HEK293 (cell line): Measurements from ENCODE around the gene ADGRF1.

Experiments
- GLI4 ChIP-seq: fragments of 450-650 bp; formaldehyde crosslinking; IDR thresholded peaks from 2 replicates; pipeline ENCODE4 v1.5.1; 2016; ENCODE audit warnings: missing biosample characterization, missing genetic modification characterization
- MZF1 ChIP-seq: fragments of 450-650 bp; formaldehyde crosslinking; IDR thresholded peaks from 2 replicates; pipeline ENCODE4 v1.5.1; 2017; ENCODE audit warnings: missing biosample characterization, missing genetic modification characterization, borderline replicate concordance
- SP2 ChIP-seq: fragments of 450-650 bp; formaldehyde crosslinking; IDR thresholded peaks from 2 replicates; pipeline ENCODE4 v1.5.1; 2016; ENCODE audit warnings: missing biosample characterization, missing genetic modification characterization
- TCF7L2 ChIP-seq: IDR thresholded peaks from 2 replicates; pipeline ENCODE4 v1.6.1; 2011; ENCODE audit warnings: low read depth, mild to moderate bottlenecking, inconsistent platforms, low read length, moderate library complexity, borderline replicate concordance
- ZNF24 ChIP-seq: fragments of 450-650 bp; formaldehyde crosslinking; IDR thresholded peaks from 2 replicates; pipeline ENCODE4 v1.5.1; 2016; ENCODE audit warnings: missing biosample characterization, missing genetic modification characterization
- ZNF274 ChIP-seq, 2 experiments: fragments of 200-500 bp in 1 of 2; fragments of 450-650 bp in 1 of 2; sonication (Bioruptor generic) in 1 of 2; formaldehyde crosslinking in 1 of 2; IDR thresholded peaks; 2 replicates each; pipeline versions ENCODE4 v1.5.1 to v1.6.1; 2014 to 2016; ENCODE audit warnings: borderline replicate concordance in 1 of 2, inconsistent platforms in 1 of 2, low read length in 1 of 2, missing biosample characterization in 1 of 2, missing genetic modification characterization in 1 of 2
- ZNF366 ChIP-seq: fragments of 450-650 bp; formaldehyde crosslinking; conservative IDR thresholded peaks from 2 replicates; pipeline ENCODE4 v1.5.1; 2016; ENCODE audit warnings: missing biosample characterization, missing genetic modification characterization
- ZNF624 ChIP-seq: fragments of 450-650 bp; formaldehyde crosslinking; IDR thresholded peaks from 2 replicates; pipeline ENCODE4 v1.5.1; 2017; ENCODE audit warnings: missing biosample characterization, missing genetic modification characterization
- ZSCAN4 ChIP-seq: fragments of 450-650 bp; formaldehyde crosslinking; IDR thresholded peaks from 2 replicates; pipeline ENCODE4 v1.5.1; 2017; ENCODE audit warnings: missing biosample characterization, missing genetic modification characterization
- TF ChIP-seq, protein P1 (sequence below): fragments of 450-650 bp; formaldehyde crosslinking; IDR thresholded peaks from 2 replicates; pipeline ENCODE4 v1.5.1; 2016; ENCODE audit warnings: missing biosample characterization, missing genetic modification characterization

GRCh38 chr6:47062346-47062745 lies 20.2 kb upstream of the ADGRF1 start:
- no peak for TF ChIP-seq ZNF24 (tag by site-specific recombination)
- no peak for TF ChIP-seq ZNF624 (tag by site-specific recombination)
- no peak for TF ChIP-seq ZNF366
- TF ChIP-seq SP2 (tag by site-specific recombination): no peak
- TF ChIP-seq, protein P1, sequence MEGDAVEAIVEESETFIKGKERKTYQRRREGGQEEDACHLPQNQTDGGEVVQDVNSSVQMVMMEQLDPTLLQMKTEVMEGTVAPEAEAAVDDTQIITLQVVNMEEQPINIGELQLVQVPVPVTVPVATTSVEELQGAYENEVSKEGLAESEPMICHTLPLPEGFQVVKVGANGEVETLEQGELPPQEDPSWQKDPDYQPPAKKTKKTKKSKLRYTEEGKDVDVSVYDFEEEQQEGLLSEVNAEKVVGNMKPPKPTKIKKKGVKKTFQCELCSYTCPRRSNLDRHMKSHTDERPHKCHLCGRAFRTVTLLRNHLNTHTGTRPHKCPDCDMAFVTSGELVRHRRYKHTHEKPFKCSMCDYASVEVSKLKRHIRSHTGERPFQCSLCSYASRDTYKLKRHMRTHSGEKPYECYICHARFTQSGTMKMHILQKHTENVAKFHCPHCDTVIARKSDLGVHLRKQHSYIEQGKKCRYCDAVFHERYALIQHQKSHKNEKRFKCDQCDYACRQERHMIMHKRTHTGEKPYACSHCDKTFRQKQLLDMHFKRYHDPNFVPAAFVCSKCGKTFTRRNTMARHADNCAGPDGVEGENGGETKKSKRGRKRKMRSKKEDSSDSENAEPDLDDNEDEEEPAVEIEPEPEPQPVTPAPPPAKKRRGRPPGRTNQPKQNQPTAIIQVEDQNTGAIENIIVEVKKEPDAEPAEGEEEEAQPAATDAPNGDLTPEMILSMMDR (tag by site-specific recombination): no peak
- TF ChIP-seq ZNF274 (IDR thresholded peaks at IDR 0.05; ENCODE audit: low read length): no peak
- TF ChIP-seq ZNF274 (tag by site-specific recombination; IDR thresholded peaks at IDR 0.05; ENCODE audit: borderline replicate concordance): no peak
- no peak for TF ChIP-seq GLI4 (tag by site-specific recombination)
- TF ChIP-seq MZF1: no peak
- TF ChIP-seq ZSCAN4 (tag by site-specific recombination): no peak
- TF ChIP-seq TCF7L2: no peak
